ENCODE measurements around the gene UVRAG. TPM values are rescaled to one million over a fixed set of nuclear protein-coding genes. Genes with fewer than 3 reads are reported as not detected.

UVRAG gene
- polyA plus RNA-seq, 4 donors, result 15.0 to 21.5 (median 16.4) TPM

DNA sequence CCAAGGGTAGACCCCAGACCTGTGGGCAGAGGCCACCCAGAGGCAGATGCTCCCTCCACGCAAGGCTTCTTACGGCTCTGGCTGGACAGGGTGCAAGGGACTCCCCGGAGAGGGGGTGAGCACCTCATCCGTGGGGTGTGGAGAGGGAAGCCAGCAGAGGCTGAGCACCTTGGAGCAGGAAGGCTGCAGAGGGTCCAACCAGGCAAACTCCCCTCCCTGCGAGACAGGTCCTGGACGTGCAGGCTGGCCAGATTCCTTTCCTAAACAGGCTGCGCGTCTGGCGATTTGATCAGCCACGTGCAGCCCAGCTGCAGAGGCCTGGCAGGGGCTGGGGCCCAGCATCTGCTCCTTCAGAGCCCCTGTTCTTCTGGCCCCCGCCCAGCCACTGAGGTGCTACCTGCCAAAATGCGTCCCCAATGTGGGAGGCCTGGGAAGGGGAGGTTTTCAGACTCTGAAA is 342.0 kb downstream of the UVRAG start:
- DNase-seq (ENCODE audit: low read depth in 4 of 4, low spot score in 2 of 4), result no peak

DNA sequence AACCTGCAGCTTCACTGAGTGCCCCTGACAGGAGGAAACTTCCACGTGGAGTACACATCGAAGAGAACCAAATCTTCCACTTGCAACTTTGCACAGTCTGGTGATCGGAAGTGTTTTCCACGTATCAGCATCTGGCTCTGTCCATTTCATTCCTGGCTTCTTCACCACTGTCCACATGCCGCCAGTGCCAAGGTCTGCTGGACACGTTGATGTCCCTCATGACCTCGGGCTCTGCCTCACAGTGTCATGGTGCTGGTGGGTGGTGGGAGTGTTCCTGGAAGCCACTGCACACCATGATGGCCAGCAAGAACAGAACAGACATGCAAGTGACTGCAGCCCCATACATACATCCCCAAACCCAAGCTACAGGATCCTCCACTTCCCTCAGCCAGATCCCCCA is 342.9 kb downstream of the UVRAG start:
- DNase-seq (ENCODE audit: low read depth in 4 of 4, low spot score in 2 of 4), result no peak

DNA sequence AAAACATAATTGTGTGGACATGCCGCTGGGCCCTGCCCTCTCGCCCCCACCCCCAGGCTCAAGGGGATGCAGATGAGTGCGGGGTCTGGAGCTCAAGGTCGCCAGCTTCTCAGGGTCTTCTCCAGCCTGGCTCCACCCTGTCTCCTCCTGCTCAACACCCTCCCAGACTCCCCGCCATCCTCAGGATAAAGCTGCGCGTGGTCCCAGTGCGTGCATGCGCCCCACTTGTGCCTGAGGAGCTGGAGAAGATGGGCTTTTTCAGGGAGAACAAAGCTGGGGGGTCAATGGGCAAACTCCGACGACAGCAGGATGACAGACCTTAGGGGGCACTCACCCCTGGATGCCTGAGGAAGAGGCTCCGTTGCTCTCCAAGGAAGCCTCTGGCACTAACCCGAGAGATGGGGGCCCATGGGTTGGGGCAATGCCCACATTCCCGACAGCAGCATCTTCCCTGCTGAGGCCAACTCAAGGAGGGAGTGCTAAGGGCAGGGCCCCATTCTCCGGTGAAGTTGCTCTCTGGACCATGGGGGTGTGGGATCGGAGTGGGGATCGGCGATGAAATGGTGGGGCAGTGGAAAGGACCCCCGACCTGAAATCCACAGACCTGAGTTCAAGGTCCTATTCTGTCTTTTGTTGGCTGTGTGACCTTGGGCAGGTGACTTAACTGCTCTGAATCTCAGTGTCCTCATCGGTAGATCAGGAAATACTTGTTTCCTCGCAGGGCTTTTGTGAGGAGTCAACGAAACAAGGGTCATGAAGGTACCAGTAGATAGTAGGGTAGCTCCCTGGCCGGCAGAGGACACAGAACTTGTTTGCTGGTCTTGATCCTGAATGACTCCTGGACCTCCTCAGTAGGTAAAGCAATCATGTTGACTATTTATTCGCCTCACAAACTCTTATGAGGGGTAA is 343.6 kb downstream of the UVRAG start:
- DNase-seq (ENCODE audit: low read depth in 4 of 4, low spot score in 2 of 4), result no peak

DNA sequence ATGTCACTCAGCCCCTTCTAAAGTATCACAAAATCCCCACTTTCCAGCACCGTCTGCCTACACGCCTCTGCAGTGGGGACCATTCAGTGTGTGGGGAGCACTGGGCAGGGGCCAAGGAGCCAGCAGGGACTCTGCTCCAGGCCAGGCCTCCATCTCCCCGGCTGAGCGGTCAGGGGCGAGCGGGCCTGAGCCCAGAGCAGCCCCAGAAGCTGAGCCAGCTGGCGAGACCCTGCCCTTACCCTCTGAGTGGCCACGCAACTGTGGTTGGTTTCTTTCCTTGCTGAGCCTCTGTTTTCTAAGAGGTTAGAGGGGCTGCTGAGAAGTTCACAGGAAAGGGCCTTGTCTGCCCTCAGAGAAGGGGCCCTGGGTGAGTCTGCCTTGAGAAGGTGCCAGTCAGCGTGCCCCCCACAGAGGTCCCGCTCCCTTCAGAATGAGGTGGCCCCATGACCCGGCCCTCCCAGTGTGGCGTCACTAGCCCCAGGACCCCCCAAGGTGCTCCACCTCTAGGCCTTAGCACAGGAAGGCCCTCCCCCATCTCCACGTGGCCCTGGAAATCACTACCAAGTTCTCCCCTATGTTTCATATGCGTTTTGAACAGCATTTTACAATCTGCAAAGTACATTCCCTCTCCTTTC is 344.4 kb downstream of the UVRAG start:
- DNase-seq (ENCODE audit: low read depth in 4 of 4, low spot score in 2 of 4), result no peak

DNA sequence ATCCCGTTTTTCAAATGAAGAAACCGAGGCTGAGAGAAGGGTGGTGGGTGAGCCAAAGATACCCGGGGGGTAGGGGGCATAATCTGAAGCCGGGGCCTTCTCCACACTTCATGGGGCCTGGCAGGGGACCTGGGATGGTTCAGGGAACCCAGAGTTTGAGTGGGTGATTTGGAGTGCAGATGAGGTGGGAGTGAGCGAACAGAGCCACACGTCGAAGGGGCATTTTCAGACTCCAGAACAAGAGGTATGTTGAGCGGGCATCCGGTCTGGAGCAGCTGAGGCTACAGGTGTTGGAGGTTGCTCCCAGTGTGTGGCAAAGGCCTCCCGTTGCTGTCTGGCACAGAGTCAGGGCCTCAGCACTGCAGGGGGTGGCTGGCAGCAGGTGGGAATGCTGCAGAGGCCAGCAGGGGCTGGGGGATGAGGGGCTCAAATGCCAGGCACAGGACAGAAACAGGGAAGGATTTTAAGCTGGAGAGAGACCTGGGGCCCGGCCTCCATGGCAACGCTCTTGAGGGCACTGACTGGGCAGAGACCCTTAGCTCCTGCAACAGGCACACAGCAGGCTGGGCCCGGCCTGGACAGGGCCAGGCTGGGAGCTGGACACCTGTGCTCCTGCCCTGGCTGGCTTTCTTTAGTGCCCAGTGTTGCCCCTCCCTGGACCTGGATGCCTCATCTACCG is 345.1 kb downstream of the UVRAG start:
- DNase-seq (ENCODE audit: low read depth in 4 of 4, low spot score in 2 of 4), result no peak

DNA sequence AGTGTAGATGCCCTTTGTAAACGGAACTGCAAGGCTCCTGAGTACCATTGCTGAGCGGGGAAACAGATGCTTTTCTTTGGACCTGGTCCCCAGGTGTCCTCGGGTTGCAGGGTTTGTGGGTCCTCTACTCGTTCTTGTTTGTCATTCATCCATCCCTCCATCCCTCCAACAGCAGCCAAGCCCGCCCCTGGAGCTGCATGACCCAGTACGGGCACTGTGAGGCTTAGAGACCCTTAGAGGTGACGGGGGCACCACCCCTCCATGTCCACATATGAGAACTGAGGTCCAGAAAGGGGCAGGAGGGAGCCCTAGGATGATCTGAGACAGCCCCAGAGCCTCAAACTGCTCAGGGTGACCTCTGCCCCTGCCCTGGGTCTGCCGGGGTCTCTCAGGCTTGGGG is 345.8 kb downstream of the UVRAG start:
- no peak for DNase-seq (ENCODE audit: low read depth in 4 of 4, low spot score in 2 of 4)

DNA sequence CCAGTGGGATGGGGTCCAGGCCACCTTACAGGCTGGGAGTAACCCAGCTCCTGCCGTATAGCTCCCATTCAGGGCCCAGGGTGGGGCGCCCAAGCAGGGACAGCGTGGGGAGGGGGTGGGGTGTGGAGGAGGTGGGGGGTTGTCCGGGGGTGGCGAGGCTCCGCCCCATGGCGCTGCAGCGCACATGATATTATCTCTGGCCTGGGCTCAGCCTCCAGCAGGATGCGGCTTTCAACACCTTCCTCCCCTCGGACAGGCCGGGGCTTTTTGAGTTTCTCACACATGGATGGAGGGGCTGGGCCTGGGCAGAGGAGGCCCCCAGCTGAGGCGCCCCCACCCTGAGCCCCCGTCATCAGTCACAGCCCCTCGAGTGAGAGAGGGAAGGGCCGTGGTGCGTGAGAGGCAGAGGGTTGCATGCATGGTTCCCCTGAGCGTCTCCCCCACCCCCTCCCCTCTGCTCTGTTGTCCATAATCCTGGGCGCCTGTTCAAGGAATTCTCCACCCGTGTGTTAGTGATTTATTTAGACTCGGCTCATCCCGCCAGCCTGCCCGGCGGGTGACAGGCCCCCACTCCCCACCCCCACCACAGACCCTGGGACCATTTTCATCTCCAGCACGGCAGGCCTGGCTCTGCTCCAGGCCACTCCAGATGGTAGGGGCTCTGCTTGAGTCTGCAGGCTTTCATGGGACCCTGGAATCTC is 346.4 kb downstream of the UVRAG start:
- DNase-seq (ENCODE audit: low read depth in 4 of 4, low spot score in 2 of 4), result no peak

DNA sequence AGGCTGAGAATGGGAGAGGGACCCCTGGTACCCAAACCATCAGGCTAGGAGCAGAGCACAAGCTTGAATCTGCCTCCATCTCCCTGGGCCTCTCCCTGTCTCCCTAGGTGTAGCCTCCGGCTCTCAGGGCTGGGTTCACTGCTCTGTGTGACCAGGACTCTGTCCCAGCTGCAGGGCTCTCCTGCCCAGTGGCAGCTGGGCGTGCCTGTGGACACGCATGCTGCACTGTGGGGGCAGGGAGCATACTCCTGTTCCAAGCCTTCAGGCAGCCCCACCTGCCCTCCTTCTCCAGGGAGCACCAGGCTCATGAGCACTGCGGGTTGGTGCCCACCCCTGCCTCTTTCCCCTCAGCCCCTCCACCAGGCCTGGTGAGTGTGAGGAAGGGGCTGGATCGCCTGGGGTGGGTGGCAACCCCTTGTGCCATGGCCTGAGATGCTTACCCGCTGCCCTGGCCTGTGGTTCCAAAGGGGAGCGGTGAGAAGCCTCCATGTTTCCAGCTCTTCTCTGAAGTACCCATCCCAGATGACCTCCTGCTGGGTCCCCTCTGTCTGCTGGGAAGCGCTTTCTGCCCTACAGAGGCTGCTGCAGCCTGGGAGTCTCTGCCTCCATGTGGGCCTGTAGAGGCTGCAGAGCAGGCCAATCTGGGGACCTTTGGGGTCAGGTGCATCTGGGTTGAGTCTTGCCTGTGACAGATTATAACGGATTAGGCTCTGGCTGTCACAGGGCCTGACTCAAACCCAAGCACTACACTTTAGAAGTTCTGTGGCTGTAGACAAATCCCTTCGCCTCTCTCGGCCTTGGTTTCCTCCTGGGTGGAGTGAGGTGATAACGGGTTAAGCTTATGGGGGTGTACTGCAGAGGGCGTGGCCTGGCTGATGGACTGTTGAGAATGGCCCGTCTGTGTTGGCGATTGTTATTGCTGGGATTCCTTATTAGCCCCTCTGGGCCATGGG is 347.6 kb downstream of the UVRAG start:
- DNase-seq (ENCODE audit: low read depth in 4 of 4, low spot score in 2 of 4), result no peak

DNA sequence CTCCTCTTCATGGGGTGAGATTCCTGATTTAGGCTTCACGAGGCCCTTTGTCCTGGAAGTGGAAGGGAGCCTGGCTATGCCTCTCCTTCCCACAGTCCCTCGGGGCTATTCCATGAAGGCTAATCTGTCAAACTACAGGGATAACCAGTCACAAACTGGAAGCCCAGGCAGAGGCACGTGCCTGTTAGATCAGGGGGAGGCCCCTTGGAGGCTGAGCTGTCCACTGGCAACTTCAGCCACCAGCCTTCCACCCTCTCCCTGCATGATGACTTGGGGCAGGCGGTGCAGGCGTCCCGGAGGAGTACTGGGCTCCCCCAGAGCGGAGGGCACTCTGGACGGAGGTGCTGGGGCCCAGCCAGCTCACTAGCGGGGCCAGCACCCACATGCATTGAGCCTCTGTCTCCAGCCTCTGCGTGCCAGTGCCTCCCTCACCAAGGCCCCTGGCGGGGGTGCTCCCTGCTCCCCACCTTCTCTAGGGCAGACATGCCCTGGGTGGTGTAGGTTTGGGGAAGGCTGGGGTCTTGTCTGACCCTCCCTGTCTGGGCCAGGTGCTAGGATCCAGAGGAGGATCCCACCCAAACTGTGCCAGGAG is 348.4 kb downstream of the UVRAG start:
- DNase-seq (ENCODE audit: low read depth in 4 of 4, low spot score in 2 of 4), result no peak

DNA sequence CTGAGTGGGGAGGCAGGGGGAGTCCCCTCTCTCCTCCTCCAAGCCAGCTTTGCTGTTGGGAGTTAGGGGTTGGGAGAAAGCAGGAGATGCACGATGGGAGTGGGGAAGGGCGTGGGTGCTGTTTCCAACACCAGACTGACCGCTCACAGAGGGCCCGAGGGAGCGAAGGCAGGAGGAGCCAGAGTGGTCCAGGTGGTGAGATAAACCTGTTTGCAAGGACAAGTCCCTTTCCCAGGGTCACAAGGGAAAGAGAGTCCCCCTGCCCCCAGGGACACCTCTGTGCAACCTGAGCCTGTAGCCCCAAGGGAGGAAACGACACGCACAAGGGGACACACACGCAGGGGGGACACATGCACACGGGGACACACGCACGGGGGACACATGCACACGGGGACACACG is 349.1 kb downstream of the UVRAG start:
- no peak for DNase-seq (ENCODE audit: low read depth in 4 of 4, low spot score in 2 of 4)

DNA sequence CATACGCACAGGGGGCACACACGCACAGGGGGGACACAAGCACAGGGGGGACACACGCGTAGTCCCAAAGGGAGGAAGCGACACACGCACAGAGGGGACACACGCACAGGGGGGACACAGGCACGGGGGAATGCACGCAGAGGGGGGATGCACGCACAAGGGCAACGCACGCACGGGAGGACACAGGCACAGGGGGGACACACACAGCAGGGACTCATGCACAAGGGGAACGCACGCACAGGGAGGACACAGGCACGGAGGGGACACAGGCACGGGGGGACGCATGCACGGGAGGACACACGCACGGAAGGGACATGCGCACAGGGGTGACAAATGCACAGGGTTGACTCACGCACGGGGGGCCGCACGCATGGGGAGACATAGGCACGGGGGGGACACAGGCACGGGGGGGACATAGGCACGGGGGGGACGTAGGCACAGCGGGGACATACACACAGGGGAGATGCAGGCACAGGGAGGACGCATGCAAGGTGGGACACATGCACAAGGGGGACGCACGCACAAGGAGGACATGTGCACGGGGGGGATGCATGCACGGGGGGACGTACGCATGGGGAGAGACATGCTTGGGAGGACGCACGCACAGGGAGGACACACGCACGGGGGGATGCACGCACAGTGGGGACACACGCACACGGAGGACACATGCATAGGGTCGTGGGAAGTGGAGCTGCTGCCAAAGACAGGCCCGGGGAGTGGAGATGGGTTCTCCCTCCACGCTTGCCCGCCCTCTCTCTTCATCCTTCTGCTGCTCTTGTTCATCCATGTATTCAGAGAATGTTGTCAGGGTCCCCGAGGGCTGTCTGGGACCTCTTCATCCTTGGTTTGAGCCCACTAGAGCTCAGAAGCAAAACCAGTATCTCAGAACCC is 350.1 kb downstream of the UVRAG start:
- no peak for DNase-seq (ENCODE audit: low read depth in 4 of 4, low spot score in 2 of 4)

DNA sequence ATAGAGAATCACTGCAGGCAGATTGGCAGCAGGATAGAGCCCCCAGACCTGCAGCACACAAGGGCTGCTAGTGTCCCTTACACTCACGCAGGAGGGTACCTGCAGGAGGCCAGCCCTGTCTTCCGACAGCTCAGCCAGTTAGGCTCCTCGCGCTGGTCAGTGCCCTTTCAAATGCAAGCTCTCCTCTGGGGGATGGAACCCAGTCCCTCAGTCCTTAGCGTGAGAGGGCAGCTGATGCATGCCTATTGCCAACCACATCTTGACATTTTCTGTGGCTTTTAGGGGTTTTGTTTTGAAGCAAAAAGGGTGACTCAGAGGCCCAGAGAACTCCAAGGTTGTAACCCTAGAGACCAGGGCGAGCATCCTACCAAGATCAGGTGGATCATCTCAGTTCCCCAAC is 351.3 kb downstream of the UVRAG start:
- no peak for DNase-seq (ENCODE audit: low read depth in 4 of 4, low spot score in 2 of 4)

DNA sequence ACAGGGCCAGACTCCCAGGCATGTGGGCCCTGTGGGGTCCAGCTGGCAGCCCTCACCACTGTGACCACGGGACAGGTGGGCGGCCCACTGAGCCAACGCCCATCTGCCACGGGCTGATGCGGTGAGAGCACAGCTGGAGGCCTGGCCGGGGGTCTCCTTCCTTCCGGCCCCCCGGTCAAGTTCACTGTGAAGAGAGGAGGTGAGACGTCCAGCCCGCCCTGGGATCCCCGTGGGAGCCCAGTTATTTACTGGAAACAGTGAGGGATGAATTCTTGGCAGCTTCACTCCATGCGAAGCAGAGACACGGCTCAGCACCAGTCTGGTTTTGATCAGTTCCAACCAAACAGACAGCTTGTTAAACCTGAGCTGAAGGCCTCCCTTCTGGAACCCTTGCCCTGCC is 352.6 kb downstream of the UVRAG start:
- no peak for DNase-seq (ENCODE audit: low read depth in 4 of 4, low spot score in 2 of 4)

DNA sequence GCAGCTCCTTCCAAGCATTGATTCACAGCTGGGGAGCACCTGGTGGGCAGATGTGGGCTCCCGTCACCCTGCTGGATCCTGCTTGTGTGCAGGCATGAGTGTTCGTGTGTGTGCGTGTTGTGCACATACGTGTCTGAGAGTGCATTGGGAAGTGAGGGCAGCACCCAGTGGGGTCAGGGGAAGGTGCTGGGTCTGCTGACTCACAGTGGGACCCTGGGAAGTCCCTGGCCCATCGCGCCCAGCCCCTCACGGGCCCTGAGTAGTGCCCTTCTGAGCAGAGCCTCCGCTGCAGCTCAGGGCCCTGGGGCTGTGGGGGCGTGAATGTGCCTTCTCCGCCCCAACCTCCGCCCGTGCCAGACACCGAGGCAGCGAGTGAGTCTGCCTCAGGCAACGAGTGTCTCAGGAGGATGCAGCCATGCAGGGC is 354.5 kb downstream of the UVRAG start:
- DNase-seq (ENCODE audit: low read depth in 4 of 4, low spot score in 2 of 4), result no peak

DNA sequence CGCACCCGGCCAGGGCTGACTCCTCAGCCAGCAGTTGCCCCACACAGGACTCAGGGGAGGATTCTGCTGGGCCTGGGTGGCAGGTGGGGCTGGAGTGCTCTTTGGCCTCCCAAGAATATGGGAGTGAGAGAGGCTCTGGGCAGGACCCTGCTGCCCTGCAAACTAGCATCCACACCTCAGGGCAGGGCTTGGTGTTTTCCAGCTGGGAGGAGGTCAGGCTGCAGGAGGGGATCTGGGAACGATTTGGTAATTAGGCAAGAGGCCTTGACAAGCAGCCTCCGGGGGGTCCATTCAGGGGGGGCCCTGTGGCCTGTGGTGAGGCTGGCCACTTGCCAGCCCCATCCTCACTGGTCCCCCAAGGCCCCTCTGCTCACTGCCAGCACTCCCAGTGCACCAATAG is 355.5 kb downstream of the UVRAG start:
- no peak for DNase-seq (ENCODE audit: low read depth in 4 of 4, low spot score in 2 of 4)

DNA sequence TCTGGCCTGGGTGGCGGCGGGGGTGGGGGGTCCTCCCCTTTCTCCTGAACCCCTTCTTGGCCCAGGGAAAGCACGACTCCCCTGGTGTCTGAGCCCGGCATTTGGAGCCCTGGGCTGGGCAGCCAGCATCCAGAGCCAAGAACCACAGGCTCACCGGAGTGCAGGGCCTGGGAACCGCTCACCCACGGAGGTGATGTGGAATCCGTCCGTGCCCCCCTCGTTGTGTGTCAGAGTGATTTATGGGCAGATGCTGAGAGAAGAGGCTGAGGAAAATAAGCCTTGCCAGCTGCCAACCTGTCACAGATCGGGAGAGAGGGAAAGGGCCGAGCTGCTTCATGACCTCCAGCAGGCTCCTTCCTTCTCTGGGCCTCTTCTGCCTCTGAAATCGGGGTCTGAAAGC is 357.6 kb downstream of the UVRAG start:
- no peak for DNase-seq (ENCODE audit: low read depth in 4 of 4, low spot score in 2 of 4)

DNA sequence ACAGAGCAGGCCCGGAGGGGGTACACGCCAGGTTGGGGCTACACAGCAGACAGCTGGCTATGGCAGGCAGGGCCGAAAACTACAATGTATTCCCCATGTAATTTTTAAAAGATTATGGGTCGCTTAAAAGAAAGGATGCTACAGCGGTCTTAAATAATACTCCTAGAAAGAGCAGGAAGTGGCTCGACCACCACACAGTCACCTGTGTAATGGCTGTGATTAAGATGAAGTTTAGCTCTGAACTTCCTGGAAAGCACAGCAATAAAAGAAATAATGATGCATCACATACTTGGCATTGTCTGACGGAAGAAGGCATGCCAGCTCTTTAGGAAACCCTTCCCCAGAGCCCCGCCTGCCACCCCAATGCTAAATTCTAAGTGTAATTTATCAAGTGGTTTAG is 358.7 kb downstream of the UVRAG start:
- DNase-seq (ENCODE audit: low read depth in 4 of 4, low spot score in 2 of 4), result no peak

DNA sequence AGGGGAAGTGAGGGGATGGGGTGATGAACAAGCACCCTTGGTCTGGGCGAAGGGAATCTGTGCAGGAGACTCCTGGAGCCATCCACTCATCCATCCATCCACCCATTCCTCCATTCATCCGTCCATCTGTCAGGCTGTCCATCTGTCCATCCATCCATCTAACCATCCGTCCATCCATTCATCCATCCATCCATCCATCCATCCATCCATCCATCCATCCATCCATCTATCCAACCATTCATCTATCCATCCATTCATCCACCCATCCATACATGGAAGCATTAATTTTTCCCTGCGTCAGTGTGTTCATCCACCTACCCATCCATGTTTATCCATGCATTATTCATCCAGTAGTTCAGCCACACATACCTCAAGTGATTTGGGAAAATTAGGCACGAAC is 359.3 kb downstream of the UVRAG start:
- no peak for DNase-seq (ENCODE audit: low read depth in 4 of 4, low spot score in 2 of 4)
